A172 (cell line): Measurements from ENCODE around the gene COX8C. TPM values are rescaled to one million over a fixed set of nuclear protein-coding genes. Genes with fewer than 3 reads are reported as not detected.
A peak's percentile ranks its signal among the peaks of the same experiment; 100 is the strongest.
"Not testable (repeated sequence)": the region's sequence is repeated elsewhere in the genome, so short reads cannot be mapped to it uniquely, and the experiment has no call there.

Experiments
- DNase-seq: peaks from one replicate; pipeline ENCODE4 v3.0.0-alpha.2; 2015; ENCODE audit warnings: low spot score
- total RNA-seq: library from RNA; depleted of rRNA; stranded (reverse); fragments of >200 nt; shearing (Covaris generic); gene quantifications from 2 replicates; pipeline ENCODE4 v1.2.3, GENCODE V29; 2014

COX8C gene
- total RNA-seq, 1 experiment from 2014 or later, result not detected

DNA sequence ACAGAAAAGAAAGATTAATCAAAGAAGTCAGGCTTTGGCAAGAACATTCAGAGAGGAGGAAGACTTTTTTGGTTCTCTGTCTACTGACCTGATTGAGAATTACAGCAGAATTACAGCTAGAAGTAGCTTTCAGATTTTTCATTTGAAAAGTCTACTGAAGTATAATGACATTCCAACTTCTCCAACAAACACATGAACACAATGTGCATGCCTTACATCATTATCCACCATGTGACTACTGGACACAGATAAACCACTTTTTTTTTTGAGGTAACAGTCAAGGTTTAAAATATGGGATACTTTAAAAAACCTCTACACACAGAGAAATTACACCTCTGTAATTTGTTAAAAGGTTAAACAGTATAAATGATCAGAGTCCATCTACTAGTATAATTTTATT, 26.5 kb upstream of the COX8C start:
- no peak for DNase-seq

DNA sequence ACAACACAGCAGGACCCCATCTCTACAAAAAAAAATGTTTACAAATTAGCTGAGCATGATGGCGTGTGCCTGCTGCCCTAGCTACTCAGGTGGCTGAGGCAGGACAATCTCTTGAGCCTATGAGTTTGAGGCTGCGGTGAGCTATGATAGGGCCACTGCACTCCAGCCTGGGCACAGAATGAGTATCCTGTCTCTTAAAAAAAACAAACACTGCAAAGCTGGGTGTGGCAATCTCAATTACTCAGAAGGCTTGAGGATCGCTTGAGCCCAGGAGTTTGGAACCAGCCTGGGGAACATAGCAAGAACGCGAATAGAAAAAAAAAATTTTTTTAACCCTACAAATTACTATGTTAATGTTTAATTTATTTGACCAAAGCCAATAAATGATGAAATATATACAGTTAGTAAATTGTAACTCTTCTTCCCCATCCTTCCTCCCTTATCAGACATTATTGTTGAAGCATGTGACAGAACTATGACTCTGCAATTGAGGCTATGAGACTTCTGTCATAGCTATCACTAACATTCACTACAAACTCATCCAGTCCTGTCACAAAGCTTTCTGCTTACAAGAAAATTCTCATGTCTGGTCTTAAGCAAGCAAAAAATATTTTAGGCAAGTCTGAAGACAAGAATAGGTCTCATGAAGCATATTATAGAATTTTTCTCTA, 23.9 kb upstream of the COX8C start:
- DNase-seq, result no peak

DNA sequence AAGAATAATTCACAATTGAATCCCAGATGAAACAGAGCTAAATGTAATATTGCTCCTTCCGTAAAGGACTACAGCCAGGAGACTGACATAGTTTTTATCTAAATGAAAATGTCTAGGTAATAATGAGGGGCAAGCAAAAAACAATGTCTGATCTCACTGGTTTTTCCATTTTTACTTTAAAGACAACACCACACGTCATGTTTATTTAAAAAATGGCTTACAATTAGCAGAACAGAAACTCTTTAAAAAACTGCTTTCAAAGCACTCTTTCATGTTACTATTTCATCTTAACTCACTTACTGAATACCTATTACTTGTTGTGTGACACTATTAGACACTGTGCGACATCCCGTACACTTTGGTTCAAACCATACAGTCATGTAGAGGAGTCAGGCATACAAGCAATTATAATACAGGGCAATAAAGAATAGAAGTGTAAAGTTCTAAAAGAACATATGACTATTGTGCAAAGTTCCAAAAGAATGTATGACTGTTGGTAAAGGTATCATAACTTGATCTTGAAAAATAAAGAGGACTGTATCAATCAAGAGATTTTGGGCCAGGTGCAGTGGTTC, 23.3 kb upstream of the COX8C start:
- no peak for DNase-seq

DNA sequence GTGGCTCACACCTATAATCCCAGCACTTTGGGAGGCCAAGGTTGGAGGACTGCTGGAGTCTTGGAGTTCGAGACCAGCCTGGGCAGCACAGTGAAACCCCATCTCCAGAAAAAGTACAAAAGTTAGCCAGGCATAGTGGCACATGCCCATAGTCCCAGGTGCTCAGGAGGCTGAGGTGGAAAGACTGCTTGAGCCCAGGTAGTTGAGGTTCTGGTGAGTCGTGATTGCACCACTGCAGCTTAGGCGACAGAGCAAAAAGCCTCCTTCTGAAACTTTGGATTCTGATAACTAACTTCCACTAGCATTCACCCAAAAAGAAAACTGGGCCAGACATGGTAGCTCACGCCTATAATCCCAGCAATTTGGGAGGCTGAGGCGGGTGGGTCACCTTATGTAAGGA, 20.8 kb upstream of the COX8C start:
- no peak for DNase-seq

DNA sequence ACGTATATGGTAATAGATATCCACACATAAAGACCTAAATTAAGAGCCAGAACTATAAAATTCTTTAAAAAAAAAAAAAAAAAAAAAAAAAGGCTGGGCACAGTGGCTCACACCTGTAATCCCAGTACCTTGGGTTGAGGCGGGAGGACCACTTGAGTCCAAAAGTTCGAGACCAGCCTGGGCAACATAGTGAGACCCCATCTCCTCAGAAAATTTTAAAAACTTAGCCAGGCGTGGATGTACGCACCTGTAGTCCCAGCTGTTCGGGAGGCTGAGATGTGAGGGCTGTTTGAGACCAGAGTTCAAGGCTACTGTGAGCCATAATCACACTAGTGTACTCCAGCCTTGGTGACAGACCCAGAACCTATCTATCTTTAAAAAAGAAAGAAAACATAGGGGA, 18.4 kb upstream of the COX8C start:
- no peak for DNase-seq

DNA sequence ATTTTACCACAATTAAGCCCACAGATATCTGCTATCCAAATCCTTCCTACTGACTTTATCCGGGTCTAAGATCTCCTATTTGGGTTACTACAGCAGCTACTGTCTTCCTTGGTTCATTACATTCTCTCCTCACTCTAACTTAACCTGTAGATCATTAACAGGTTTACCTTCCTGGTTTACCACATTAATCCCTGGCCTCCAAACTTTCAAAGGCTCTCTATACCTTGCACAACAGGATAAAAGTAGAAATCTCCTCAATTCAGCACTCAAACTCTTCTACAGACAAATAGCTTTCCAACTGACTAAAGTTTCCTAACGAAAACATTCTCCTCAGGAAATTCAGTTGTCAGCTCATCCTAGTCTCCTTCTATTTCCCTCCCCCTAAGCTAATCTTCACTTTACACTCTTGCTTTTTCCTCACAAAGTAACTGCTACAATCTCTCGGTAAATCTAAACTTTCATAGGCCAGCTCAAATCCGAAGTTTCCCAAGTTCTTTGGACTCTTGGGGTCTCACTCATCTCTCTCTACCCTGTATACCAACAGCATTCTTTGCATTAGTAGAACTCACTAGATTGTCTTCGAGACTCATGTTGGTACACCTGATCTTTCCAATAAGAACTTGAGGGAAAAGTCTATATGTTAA, 16.9 kb upstream of the COX8C start:
- no peak for DNase-seq

DNA sequence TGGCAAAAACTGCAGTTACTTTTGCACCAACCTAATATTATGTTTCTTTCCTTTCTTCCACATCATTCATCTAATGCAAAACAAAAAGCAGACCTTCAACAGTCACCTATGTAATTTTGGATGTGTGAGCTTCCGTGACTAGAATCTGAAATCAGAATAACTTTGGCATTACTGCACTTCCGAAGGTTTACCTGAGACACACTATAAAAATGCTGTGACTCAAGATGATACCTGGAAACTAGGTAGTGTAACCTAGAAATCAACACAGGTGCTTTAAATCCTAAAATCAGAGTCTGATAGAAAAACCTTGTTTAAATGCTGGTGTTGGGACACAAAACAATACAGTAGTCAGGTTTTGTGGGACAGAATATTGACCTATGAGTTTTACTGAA, 16.4 kb upstream of the COX8C start:
- DNase-seq, result no peak

DNA sequence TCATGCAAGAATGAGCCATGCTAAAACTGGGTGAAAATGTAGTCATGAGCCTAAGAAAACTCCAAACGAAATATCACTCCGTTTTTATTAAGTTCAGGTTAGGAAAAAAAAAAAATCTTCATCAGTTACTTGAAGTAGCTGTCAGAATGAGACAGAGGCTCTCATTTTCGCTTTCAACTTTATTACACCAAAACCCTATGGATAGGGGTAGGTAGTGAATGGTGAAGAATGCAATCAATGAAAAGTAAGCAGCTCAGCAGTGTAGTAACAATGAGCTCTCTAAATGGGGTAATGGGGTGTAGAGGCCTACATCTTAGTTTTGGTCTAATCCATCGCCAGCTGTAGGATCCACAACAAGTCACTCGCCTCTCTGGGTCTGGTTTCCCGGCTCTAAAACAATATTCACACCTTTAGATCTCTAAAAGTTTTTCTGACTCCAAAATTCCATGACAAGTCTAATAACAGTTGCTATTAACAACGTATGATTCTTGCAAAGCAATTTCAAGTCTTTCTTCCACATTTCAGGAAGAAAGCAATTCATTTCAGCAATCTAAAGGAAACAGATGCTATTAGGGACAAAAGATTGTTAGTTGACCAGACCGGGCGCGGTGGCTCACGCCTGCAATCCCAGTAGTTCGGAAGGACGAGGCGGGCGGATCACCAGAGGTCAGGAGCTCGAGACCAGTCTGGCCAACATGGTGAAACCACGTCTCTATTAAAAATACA, 15.8 kb upstream of the COX8C start:
- DNase-seq, result no peak

DNA sequence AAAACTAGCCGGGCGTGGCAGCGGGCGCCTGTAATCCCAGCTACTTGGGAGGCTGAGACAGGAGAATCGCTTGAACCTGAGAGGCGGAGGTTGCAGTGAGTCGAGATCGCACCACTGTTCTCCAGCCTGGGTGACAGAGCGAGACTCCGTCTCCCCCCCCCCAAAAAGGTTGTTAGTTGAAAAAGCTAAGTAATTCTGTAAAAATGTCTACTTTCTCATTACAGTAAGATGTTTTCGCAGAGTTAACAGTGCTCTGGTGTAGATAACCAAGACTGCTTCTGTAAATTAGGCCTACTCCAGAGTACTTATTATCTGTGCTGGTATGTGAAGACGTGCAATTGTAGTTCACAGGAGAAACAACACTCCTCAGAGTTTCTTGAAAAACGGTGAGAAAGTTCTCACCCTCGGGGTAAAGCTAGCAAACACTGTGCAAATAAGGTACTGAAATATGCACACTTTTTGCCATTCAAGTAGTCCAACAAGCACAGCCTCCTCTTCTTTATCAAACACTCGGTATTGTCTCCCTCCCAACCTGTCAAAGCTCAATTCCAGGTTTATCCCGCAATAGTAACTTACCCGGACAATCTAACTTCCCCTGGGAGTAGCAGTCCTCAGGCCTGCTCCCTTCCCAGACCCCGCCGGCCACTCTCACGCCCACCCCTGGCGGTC, 15.1 kb upstream of the COX8C start:
- DNase-seq, result no peak

DNA sequence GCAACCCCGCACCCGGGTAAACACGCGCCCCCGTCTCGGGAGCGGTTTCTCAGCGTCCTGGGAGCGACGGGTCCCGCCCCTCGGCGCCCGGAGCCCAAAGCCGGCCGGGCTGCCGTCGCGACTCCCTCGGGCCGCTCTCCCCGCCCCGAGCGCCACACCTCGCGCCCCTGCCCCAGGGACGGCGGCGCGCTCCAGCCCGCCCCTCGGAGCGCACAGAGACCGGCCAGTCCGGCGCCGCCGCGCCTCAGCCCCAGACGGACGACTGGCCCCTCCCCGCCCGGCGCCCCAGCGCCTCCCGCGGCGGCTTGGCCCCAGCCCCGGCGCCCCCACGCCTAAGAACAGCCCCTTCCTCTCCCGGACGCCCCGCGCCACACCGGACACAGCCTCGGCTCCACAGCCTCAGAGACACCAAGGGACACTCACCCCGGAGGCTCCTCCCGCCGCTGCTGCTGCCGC, 14.6 kb upstream of the COX8C start:
- no peak for DNase-seq

DNA sequence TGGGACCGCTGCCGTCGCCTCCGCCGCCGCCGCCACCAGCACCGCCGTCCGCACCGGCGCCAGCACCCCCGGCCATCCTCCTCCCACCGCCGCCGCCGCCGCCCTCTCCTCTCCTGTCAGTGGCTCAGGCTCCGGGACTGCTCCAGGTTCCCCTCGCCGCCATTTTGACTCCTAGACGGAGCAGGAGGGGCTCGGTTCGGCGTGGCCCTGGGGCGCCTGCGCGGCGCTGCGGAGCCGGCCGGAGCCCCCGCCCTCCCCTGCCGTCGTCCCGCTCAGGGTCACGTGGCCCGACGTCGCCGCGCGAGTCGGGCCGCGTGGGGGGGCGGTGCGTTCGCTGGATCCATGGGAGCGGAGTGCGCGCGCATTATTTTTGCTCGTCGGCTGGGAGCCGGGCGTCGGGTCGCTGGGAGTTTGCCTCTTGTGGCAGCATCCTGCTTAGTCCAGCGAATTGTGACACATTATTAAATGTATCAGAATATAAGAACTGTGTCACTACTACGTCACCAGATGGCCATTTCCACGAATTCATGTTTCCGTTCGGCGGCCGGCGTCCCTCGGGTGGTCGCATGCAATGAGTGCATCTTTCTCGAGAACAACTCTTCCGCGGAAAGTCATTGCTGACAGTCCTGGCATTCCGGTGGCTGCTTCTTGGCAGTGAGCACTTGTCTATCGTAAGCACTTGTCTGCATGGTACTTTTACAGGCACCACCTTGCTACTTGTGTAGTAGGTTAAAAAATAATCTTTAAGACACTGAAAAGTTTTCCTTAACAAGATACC, 13.9 kb upstream of the COX8C start, which contains the start of gene BTBD7:
Gene BTBD7, minus strand, starts transcription at position 184 of the 778 bp plus-strand sequence. CDS start 36,985 bp downstream, outside the sequence.
- peak; percentile 68 for DNase-seq

DNA sequence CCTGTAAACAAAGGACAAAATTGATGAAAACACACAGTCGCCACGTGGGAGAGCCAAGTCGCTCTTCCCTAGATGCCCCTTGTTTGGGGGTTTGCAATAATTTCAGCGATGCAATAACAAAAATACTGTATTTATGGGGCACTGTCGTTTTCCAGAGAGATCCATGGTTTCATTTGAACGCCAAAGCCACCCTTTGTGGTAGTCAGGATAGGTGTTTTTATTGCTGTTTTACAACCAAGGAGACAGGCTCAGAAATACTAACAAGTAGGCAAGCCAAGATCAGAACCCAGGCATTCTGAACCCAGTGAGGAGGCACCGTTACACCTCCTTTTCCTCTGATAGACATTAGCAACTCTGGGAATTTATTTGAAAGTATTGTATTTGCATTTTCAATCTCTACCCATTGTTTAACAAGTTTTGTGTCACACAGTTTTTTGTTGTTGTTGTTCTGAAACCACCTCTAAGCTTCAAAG, 13.3 kb upstream of the COX8C start:
- no peak for DNase-seq

DNA sequence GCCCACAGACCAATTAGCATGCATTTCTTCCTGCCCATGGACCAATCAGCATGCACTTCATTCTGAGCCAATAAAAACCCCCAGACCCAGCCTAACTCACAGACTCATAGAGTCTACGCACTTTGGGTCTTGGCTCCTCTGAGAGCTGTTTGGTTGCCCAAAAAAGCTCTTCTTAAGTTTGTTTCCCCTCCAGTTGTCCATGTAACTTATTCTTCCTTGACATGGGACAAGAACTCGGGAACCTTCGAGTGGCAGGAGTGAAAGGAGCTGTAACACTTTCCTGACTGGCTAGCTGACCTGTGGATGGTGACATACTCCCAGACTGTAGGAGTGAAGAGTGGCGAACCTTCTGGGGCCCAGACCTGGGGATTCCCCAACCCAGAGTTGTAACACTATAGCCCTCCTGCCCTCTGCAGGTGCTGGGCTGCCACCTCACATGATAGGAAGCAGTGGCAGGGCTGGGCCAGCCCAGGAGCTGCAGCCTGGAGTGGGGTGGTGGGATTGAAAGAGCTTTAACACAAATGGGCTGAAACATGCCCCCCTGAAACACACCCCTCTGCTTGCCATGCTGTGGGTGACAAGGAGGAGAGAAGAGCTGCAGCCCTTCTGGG, 9.7 kb upstream of the COX8C start:
- no peak for DNase-seq

DNA sequence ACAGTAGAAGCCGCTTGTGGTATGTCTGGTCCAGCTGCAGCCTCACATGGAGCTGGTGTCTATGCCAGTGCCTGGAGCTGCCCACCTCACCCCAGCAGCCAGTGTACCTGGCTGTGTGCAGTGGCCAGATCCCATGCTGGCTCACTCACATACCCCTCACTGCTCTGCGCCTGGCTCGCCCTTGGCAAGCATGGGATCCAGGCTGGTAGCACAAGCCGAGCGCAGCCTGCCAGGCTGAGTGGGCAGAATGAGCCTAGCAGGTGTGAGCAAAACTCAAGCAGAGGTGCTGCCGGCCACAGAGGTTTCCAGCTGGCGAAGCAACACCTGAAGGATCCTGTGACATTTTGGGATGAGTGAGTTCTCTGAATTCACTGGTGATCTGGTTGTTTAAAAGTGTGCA, 9.1 kb upstream of the COX8C start:
- no peak for DNase-seq

DNA sequence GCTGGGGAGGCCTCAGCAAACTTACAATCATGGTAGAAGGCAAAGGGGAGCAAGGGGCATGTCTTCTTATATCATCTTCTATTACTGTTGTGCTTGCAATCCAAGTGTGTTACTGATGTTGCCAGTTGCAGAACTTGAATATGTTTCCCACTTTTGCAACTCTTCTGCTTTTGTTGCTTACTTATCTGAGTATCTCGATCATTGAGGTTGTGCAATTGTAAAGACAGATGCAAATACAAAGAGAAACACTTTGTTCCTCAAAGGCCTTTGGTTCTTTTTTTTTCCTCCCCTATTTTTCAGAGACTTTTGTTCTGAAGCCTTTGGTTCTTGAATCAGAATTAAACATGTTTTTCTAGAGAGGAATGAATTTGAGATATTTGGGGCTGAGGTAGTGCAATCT, 3.7 kb upstream of the COX8C start:
- DNase-seq, result no peak

DNA sequence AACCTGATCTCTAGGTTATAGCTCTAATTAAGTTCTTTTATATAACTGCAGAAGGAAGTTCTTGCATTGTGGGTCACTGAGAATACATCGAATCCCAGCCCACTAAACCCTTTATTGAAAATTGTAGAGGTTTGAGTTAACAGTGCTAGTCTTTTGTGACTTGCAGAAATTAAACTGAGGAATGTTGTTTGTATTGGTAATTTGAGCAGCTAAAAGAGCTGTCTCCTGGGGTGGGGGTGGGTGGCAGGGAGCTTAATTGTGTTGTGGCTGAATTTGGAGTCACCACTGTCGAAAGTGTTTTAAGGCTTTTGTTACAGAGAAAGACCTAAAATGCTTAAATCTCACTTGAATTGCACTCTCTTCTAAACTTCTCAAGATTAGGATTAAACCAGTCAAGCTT, 3.2 kb upstream of the COX8C start:
- DNase-seq, result no peak

DNA sequence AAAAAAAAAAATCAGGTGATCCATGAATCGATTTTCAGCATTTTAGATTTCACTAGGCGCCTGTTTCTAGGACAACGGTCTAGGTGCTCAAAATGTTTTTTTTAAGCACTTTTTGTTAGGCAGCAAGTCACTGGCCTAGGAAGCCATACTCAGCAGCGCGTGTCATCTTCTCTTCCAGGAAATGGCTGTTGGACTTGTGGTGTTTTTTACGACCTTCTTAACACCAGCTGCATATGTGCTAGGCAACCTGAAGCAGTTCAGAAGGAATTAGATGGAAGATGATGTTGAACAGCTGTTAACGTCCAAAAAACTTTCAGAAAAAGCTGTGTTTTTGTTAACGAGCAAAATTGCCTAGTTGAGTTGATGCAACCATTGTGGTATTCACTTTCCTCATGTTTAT, 868 bp downstream of the COX8C start:
- no peak for DNase-seq

DNA sequence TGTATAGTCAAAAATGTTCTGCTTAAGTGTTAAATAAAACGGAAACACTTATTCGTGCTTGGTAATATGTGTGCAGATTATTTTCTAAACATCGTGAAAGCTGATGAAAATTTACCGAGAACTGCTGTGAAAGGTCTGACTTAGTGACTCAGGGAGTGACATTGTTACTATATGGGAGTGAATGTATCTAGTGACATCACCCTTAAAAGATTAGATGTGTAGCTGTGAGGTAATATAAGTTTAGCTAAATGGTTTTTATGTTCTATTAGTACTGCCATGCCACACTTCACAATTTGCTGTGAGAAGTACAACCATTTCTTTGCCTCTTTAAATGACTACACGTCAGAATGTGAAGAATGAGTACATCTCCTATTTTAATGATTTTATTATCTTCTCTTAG, 1.3 kb downstream of the COX8C start:
- DNase-seq, result no peak

DNA sequence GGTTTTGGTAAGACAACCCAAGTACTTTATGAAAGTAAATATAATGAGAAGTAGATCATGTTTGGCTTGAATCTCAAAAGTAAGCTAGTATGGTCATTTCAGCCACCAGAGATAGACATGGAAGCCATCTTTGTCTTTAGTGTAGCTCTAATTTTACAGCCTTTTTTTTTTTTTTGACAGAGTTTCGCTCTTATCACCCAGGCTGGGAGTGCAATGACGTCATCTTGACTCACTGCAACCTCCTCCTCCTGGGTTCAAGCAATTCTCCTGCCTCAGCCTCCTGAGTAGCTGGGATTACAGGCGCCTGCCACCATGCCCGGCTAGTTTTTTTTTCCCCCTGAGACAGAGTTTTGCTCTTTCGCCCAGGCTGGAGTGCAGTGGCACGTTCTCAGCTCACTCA, 7.9 kb downstream of the COX8C start:
- DNase-seq, result not testable (repeated sequence)

DNA sequence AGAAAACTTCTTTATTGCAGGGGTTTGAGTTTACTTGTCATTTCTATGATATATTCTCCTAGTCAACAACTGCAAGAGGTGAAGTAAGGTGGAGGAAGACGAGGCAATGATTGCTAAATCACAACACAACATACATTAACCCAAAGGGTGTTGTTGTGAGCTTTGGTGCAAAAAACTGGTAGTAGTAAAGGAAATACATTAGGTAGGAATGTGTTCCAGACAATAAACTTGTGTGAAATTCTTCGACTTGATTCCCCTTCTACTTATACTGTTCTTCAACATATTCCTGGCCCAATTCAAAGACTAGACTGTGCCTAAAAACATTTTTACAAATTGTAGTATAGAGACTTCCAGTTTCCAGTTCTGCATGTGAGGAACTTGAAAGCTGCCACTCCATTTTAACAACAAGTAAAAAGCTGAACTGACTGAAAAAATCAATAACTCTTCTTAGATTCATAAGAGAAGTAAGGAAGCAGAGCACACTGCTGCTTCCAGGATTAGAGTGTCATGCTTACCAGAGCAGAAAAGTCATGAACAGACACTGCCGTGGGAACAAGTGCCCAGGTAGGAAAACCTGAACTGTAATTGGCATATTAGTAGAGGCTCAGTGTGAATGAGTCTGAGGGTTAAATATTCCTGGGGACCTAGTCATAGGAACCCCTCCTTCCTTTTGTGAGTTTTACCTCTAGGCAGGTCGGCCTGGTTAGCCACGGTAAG, 22.2 kb downstream of the COX8C start:
- no peak for DNase-seq
